Motor neuron (in vitro differentiated cells): Measurements from ENCODE around the gene SLC22A17. TPM values are rescaled to one million over a fixed set of nuclear protein-coding genes. Genes with fewer than 3 reads are reported as not detected.
"Not testable (repeated sequence)": the region's sequence is repeated elsewhere in the genome, so short reads cannot be mapped to it uniquely, and the experiment has no call there.

Source experiments
- ATAC-seq, 8 experiments: fragments of 200-7000 bp; cut with Tn5 transposase; replicated peaks in 6 of 8; 2 replicates each; pipeline ENCODE4 v1.8.0; 2021; ENCODE audit warnings: mild to moderate bottlenecking in 8 of 8, moderate library complexity in 8 of 8
- H3K27ac ChIP-seq, 2 donors: fragments of 250-450 bp; sonication (Bioruptor Pico); 2 replicates each; pipeline ENCODE4 v1.9.0; 2021; ENCODE audit warnings: antibody characterized with exemption in 2 of 2, mild to moderate bottlenecking in 2 of 2, moderate library complexity in 1 of 2
- H3K4me1 ChIP-seq, 2 donors: fragments of 250-450 bp; sonication (Bioruptor Pico); replicated peaks in 1 of 2; 2 replicates each; pipeline ENCODE4 v1.6.1; 2021; ENCODE audit warnings: antibody characterized with exemption in 2 of 2, mild to moderate bottlenecking in 2 of 2, moderate library complexity in 1 of 2
- H3K4me3 ChIP-seq, 5 donors: fragments of 250-450 bp; sonication (Bioruptor Pico); 2 replicates each; pipeline ENCODE4 v1.9.0; 2021; ENCODE audit warnings: antibody characterized with exemption in 5 of 5, mild to moderate bottlenecking in 5 of 5, moderate library complexity in 4 of 5
- WGBS, 10 experiments: fragments of 450-650 bp; shearing (Covaris generic); methylation state at CpG; one replicate each; pipeline ENCODE4 v1.0.0; 2022; 5-methylcytosine and 5-hydroxymethylcytosine counted together
- in situ Hi-C, 9 experiments: fragments of 400-800 bp; cut with MboI; loops; one replicate each; pipeline ENCODE4 v1.15.0; 2021; ENCODE audit warnings: low sequenced_read_pairs in 9 of 9, low pct_unique_long_range_greater_than_20kb in 2 of 9; ENCODE audit not compliant: unreplicated experiment in 9 of 9
- total RNA-seq, 8 experiments: library from RNA; unstranded; fragments of 300-600 nt; gene quantifications; 2 replicates each; pipeline versions ENCODE4 v1.2.3 to v1.2.4, GENCODE V29; 2022

Gene SLC22A17
- total RNA-seq, 8 experiments from 2014 or later, result 3.1 to 110 (median 39.3) TPM

DNA sequence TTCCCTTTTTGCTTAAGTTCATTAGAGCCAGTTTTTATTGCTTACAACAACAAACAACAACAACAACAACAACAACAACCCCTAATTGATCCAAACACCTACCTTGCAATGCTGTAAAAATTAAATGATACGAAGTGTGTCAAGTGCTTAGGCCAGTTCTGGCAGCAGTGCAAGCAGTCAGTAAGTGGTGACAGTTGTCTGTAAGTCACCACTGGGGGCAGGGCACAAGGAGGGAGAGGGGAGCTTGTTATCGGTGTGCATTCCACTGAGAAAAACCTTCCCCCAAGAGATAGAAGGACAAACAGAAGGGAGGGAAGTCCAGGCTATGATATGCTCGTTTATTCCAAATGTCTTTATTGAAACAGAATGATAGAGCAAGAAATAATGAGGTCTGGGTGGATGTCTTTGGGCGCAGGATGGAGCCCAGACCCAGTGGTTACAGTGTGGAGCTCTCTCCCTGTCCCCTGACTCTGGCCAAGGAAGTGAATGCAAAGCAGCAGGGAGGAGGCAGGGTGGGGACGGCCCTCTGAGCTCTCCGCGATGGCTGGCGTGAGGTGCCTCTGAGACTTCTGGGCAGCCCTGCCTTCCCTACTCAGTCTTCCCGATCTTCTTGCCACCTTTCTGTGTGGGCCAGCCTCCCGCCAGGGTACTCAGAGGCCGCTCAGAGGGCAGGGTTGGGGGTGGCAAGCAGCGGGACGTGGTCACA lies 6.5 kb downstream of the SLC22A17 start:
- Histone ChIP-seq H3K4me3 (no peak overlapping the region), H3K27ac (no peak overlapping the region), H3K4me1 (peaks cover 0 to 9% of the 10 kb centered on the region in 2 donors)
- WGBS, 10 experiments, result 45 to 100% (median 67%) methylated on average over 1 to 8 of the region's 13 CpGs; no CpG with 5 or more reads in 1 of the 10 experiments
- in situ Hi-C loops, result loop anchor here in 4 of 9 experiments (25.0 kb wide), 2 partner anchors 116 to 216 kb away; partner anchors contain the start of genes AP1G2 (in 2 of the 4), NGDN (in 2 of the 4), THTPA (in 2 of the 4) and ZFHX2 (in 2 of the 4)
- ATAC-seq, result peak in 5 of 8 experiments; percentile 44 to 80 (median 66)

DNA sequence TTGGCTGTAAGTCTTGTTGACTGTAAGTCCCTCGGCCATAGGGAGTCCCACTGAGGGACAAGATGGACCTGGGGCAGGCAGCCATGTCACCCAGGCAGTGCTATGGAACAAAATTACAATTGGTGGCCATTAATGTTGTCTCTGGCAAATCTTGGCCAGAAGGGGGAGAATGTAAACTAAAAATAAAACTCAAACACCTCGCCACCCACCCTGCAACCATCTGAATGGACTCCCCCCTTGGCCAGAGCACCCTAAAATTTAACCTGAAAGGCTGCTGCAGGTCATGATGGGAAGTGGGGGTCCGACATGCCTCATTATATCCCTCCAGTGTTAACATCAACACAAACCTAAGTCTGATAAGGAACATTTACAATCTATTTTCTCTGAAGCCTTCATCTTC lies 8.2 kb downstream of the SLC22A17 start:
- no peak for ATAC-seq
- no peak overlapping the region for H3K27ac ChIP-seq
- in situ Hi-C loops, result loop anchor here in 4 of 9 experiments (25.0 kb wide), 2 partner anchors 118 to 218 kb away; partner anchors contain the start of genes AP1G2 (in 2 of the 4), NGDN (in 2 of the 4), THTPA (in 2 of the 4) and ZFHX2 (in 2 of the 4)
- H3K4me3 ChIP-seq, result no peak overlapping the region
- 17 to 100% (median 38%) methylated on average over 1 to 3 of the region's 3 CpGs; no CpG with 5 or more reads in 2 of the 10 experiments for WGBS, 10 experiments
- H3K4me1 ChIP-seq, result peaks cover 0 to 6% of the 10 kb centered on the region in 2 donors

DNA sequence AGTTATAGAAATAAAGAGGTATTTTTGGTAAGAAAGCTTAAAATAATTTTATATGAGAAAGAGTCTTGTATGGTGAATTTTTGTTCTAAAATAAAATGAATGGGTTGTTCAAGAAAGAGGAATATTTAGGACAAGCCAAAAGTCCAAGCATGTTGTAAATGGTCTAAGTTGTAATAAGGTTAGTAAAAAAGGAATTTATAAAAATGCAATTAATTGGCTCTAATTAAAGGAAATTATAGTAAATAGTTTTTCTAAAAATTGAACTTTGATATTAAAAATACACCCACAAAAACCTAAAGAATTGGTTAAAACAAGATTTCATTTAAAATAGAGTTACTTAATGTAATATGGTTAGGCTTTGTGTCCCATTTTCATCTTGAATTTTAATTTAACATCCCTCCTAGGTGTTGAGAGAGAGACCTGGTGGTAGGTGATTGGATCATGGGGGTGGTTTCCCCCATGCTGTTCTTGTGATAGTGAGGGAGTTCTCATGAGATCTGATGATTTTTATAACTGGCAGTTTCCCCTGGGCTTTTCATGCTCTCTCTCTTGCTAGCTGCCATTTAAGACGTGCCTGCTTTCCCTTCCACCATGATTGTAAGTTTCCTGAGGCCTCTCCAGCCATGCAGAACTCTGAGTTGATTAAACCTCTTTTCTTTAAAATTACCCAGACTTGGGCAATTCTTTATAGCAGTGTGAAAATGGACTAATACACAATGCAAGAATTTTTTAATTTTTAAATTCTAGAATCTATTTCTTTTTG lies 13.0 kb downstream of the SLC22A17 start:
- 0 to 78% (median 66%) methylated on average over 1 of the region's 1 CpG; no CpG with 5 or more reads in 4 of the 10 experiments for WGBS, 10 experiments
- Histone ChIP-seq H3K4me3 (no peak overlapping the region), H3K27ac (no peak overlapping the region), H3K4me1 (no peaks in the 10 kb centered on the region)
- no peak for ATAC-seq
- in situ Hi-C loops, result loop anchor here in 5 of 9 experiments (10.0 to 25.0 kb wide), 4 partner anchors 115 to 223 kb away; partner anchors contain the start of genes NGDN (in 3 of the 5), AP1G2 (in 2 of the 5), THTPA (in 2 of the 5) and ZFHX2 (in 2 of the 5)

DNA sequence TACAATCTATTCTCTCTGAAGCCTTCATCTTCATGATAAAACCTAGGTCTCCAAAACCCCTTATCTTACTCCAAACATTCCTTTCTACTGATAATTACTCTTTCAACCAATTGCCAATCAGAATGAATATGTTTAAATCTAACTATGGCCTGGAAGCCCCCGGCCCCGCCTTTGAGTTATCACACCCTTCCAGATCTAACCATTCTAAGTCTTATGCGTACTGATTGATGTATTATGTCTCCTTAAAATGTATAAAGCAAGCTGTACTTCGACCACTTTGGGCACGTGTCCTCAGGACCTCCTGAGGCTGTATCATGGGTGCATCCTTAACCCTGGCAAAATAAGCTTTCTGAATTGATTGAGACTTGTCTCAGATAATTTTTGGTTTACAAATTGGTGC lies 17.1 kb downstream of the SLC22A17 start:
- in situ Hi-C loops, result loop anchor here in 5 of 9 experiments (10.0 to 25.0 kb wide), 4 partner anchors 119 to 227 kb away; partner anchors contain the start of genes NGDN (in 3 of the 5), AP1G2 (in 2 of the 5), THTPA (in 2 of the 5) and ZFHX2 (in 2 of the 5)
- Histone ChIP-seq H3K4me1 (no peaks in the 10 kb centered on the region), H3K27ac (no peak overlapping the region), H3K4me3 (no peak overlapping the region)
- ATAC-seq, result no peak
- WGBS, 10 experiments, result 40 to 93% (median 68%) methylated on average over 1 to 5 of the region's 5 CpGs; no CpG with 5 or more reads in 1 of the 10 experiments

DNA sequence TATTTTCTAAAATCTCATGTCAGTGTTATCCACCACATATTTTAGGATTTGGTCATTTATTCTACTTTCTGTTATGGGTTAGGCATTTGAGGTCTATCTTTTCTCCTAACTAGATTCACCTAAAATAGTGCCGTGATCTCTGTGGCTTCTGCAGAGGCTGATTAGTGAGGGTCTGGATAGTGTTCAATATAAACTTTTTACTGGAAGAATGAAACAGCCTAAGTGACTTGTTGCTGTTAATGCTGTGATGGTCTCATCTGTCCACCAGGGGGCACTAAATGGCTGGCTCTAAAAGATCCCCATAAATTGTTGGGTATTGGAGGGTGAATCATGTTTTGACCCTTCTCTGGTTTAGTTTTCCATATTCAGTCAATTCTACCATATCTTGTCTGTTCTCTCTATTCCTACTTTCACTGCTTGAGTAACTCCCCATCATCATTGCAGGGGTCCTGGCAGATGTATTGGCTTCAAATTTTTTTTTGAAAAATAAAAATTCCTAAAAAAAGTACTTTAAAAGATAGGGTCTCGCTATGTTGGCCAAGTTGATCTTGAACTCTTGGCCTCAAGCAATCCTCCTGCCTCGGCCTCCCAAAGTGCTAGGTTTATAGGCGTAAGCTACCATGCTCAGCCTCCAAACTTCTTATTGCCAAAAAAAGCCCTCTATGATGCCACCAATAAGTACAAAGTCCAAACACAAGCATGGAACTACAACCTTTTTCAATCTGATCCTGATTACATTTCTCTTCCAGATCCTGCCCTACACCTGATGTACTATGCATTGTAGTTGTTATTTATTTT lies 24.5 kb downstream of the SLC22A17 start:
- Histone ChIP-seq H3K27ac (no peak overlapping the region), H3K4me3 (no peak overlapping the region), H3K4me1 (peaks cover 1 to 3% of the 10 kb centered on the region in 2 donors)
- 11 to 86% (median 40%) methylated on average over 1 to 4 of the region's 4 CpGs for WGBS, 10 experiments
- in situ Hi-C loops, result loop anchor here in 5 of 9 experiments (10.0 to 25.0 kb wide), 4 partner anchors 47 to 234 kb away; partner anchors contain the start of genes THTPA (in 3 of the 5), ZFHX2 (in 3 of the 5), AP1G2 (in 2 of the 5) and NGDN (in 2 of the 5)
- ATAC-seq, result peak; percentile 54 to 83 (median 70)

DNA sequence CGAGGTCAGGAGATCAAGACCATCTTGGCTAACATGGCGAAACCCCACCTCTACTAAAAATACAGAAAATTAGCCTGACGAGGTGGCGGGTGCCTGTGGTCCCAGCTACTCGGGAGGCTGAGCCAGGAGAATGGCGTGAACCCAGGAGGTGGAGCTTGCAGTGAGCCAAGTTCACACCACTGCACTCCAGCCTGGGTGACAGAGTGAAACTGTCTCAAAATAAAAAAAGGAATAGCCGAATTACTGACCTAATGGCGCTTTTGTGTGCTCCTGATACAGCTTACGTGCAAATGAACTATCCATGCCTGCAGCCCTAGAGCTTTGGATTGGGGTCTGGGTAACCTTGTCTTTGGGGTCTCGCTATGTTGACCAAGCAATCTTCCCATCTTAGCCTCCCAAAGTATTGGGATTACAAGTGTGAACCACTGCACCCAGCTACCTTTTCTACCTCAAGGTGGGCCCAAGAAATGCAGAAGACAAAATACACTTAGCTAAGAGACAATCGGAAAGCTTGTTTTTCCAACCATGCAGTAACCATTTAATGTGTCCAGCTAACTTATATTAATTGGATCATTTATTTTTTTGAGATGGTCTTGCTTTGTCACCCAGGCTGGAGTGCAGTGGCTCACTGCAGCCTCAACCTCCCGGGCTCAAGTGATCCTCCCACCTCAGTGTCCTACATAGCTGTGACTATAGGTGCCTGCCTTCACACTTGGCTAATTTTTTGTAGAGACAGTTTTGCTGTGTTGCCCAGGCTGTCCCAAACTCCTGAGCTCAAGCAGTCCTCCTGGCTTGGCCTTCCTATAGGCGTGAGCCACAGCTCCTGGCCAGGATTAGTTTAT lies 26.0 kb downstream of the SLC22A17 start:
- Histone ChIP-seq H3K4me1 (peaks cover 7 to 8% of the 10 kb centered on the region in 2 donors), H3K4me3 (no peak overlapping the region), H3K27ac (no peak overlapping the region)
- WGBS, 10 experiments, result 54 to 100% (median 85%) methylated on average over 2 to 12 of the region's 13 CpGs; no CpG with 5 or more reads in 1 of the 10 experiments
- in situ Hi-C loops, result loop anchor here in 5 of 9 experiments (10.0 to 25.0 kb wide), 4 partner anchors 48 to 236 kb away; partner anchors contain the start of genes THTPA (in 3 of the 5), ZFHX2 (in 3 of the 5), AP1G2 (in 2 of the 5) and NGDN (in 2 of the 5)
- no peak for ATAC-seq

DNA sequence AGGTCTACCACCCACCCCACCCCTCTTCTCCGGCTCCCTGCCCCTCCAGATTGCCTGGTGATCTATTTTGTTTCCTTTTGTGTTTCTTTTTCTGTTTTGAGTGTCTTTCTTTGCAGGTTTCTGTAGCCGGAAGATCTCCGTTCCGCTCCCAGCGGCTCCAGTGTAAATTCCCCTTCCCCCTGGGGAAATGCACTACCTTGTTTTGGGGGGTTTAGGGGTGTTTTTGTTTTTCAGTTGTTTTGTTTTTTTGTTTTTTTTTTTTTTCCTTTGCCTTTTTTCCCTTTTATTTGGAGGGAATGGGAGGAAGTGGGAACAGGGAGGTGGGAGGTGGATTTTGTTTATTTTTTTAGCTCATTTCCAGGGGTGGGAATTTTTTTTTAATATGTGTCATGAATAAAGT lies 26.9 kb downstream of the SLC22A17 start:
- in situ Hi-C loops, result loop anchor here in 5 of 9 experiments (10.0 to 25.0 kb wide), 4 partner anchors 49 to 237 kb away; partner anchors contain the start of genes THTPA (in 3 of the 5), ZFHX2 (in 3 of the 5), AP1G2 (in 2 of the 5) and NGDN (in 2 of the 5)
- H3K27ac ChIP-seq, ATAC-seq, H3K4me3 ChIP-seq, H3K4me1 ChIP-seq: not testable (repeated sequence)
- 82 to 100% (median 95%) methylated on average over 2 to 4 of the region's 5 CpGs; no CpG with 5 or more reads in 5 of the 10 experiments for WGBS, 10 experiments

DNA sequence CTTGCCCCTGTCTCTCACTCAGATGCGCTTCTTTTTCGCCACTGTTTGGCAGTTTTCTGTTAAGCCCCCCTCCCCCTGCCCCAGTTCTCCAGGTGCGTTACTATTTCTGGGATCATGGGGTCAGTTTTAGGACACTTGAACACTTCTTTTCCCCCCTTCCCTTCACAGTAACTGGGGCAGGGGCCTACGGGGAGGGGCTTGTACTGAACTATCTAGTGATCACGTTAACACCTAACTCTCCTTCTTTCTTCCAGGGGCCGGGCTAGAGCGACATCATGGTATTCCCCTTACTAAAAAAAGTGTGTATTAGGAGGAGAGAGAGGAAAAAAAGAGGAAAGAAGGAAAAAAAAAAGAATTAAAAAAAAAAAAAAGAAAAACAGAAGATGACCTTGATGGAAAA lies 27.7 kb downstream of the SLC22A17 start:
- in situ Hi-C loops, result loop anchor here in 8 of 9 experiments (10.0 to 25.0 kb wide), 4 partner anchors 50 to 237 kb away; partner anchors contain the start of genes THTPA (in 7 of the 8), ZFHX2 (in 7 of the 8), AP1G2 (in 6 of the 8) and NGDN (in 2 of the 8)
- no peak overlapping the region for H3K27ac ChIP-seq

DNA sequence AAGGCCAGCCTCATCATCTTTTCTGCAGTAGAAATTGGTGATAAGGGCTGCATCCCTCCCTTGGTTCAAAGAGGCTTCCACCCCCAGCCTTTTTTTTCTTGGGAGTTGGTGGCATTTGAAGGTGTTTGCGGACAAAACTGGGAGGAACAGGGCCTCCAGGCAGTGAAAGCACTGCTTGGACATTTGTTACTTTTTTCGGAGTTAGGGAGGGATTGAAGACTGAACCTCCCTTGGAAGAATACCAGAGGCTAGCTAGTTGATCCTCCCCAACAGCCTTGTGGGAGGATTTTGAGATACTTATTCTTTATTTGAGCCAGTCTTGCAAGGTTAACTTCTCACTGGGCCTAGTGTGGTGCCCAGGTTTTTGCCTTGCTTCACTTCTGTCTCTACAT lies 28.2 kb downstream of the SLC22A17 start:
- no peak for ATAC-seq
- H3K27ac ChIP-seq, result no peak overlapping the region
- in situ Hi-C loops, result loop anchor here in 6 of 9 experiments (10.0 to 25.0 kb wide), 3 partner anchors 50 to 238 kb away; partner anchors contain the start of genes THTPA (in 5 of the 6), ZFHX2 (in 5 of the 6), AP1G2 (in 4 of the 6) and CMTM5 (in 1 of the 6)
- H3K4me3 ChIP-seq, result no peak overlapping the region
- H3K4me1 ChIP-seq, result peaks cover 16 to 17% of the 10 kb centered on the region in 2 donors
- 60 to 100% (median 100%) methylated on average over 1 to 2 of the region's 2 CpGs; no CpG with 5 or more reads in 6 of the 10 experiments for WGBS, 10 experiments

More for the DNA sequence above, 27.7 kb downstream of the SLC22A17 start:
- Histone ChIP-seq H3K4me1 (peaks cover 13 to 14% of the 10 kb centered on the region in 2 donors), H3K4me3 (no peak overlapping the region)
- no peak for ATAC-seq
- WGBS, 10 experiments, result 75 to 96% (median 86%) methylated on average over 3 to 7 of the region's 7 CpGs; no CpG with 5 or more reads in 4 of the 10 experiments

DNA sequence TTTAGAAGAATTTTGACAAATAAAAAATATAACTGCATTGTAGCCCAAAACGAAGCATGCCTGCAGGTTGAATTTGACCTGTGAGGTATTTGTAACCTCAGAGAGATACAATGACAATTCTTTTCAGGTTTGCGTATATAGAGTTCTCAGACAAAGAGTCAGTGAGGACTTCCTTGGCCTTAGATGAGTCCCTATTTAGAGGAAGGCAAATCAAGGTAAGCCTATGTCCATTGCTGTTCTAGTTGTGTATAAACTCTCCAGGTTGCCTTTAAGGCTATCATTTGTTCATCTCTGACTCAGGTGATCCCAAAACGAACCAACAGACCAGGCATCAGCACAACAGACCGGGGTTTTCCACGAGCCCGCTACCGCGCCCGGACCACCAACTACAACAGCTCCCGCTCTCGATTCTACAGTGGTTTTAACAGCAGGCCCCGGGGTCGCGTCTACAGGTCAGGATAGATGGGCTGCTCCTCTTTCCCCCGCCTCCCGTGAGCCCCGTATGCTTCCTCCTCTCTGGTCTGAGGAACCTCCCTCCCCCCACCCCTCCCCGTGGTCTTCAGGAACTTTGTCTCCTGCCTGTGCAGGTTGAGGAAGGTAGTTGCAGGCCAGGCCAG lies 28.7 kb downstream of the SLC22A17 start:
- H3K27ac ChIP-seq, result no peak overlapping the region
- ATAC-seq, result no peak
- peaks cover 16 to 17% of the 10 kb centered on the region in 2 donors for H3K4me1 ChIP-seq
- in situ Hi-C loops, result loop anchor here in 6 of 9 experiments (10.0 to 25.0 kb wide), 3 partner anchors 51 to 238 kb away; partner anchors contain the start of genes THTPA (in 5 of the 6), ZFHX2 (in 5 of the 6), AP1G2 (in 4 of the 6) and CMTM5 (in 1 of the 6)
- no peak overlapping the region for H3K4me3 ChIP-seq
- 90 to 100% (median 100%) methylated on average over 1 to 9 of the region's 18 CpGs; no CpG with 5 or more reads in 1 of the 10 experiments for WGBS, 10 experiments
